HG03066 (cell line): ENCODE results near the gene FAM241B.

Experiments used
- ATAC-seq: cut with Tn5 transposase; IDR thresholded peaks from one replicate; pipeline ENCODE4 v1.9.1; 2021; ENCODE audit warnings: low read depth; ENCODE audit not compliant: unreplicated experiment

The FAM241B gene

DNA sequence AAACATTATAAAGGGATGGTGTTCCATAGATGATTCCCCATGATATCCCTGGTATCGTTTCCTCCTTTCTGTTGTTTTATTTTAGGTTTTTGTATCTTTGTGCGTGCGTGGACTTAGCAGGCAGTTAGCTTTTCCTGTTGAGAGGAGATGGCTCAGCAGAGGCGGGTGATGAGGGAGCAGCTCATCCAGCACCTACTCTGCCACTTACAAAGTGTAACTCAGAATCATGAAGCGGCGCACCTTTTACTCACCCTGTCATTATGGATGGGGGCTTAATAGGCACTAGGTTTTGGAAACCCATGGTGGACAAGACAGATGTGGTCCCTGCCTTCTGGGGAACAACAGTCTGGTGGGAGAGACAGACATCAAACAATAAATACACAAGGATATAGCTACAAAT is 17.1 kb downstream of the FAM241B start:
- ATAC-seq = no peak

- no peak for ATAC-seq
Measured at GRCh38 chr10:69647819-69648218, 17.8 kb downstream of the FAM241B start.

DNA sequence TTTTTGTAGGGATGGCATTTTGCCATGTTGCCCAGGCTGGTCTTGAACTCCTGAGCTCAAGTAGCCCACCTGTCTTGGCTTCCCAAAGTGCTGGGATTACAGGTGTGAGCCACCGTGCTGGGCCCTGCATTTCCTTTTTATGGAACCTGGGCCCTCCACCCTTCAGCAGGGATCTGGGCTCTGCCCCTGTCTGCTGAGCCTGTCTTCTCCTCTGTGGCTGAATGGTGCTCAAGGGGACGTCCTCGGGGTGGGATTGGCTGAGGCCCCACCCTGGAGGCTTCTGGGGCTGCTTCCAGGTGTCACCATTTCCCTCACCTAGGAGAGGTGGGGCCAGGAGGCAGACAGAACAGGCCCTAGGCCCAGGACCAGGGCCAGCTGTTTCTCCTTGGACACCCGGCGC is 18.4 kb downstream of the FAM241B start:
- ATAC-seq = no peak

- ATAC-seq = no peak
Measured at GRCh38 chr10:69649786-69650550, 19.9 kb downstream of the FAM241B start.

DNA sequence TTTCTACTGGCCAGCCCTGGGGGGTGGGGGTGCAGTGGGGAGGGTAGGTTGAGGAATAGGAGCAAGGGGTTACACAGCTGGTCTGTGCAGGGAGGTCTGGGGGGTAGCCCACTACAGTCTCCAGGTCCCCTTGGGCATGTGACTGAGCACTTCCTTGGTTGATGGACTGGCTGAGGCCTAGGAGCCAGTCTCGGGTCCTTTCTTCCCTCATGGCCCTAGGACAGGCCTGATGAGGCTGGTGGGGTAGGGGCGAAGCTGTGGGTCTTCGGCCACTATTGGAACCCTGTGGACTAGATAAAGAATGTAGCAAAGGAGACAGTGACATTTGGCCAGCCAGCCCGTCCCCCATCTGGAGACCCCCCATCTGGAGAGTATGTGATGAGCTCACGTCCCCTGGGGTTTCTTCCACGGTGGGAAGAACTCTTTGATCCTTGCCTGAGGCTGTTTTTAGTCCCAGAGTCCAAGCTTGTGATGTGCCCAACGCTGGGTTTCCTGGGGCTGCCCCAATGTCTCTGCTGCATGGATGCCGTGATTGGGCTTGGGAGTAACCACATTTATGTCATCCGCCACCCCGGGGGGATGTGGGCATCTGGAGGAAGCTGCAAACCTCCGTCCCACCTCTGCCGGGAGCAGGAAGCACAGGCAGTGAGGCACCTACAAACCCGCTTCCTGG is 20.7 kb downstream of the FAM241B start:
- ATAC-seq = no peak

- no peak for ATAC-seq
Measured at GRCh38 chr10:69651362-69651761, 21.3 kb downstream of the FAM241B start.

GRCh38 chr10:69652111-69652856 is 22.2 kb downstream of the FAM241B start:
- no peak for ATAC-seq

GRCh38 chr10:69652857-69653199 is 22.8 kb downstream of the FAM241B start:
- no peak for ATAC-seq

DNA sequence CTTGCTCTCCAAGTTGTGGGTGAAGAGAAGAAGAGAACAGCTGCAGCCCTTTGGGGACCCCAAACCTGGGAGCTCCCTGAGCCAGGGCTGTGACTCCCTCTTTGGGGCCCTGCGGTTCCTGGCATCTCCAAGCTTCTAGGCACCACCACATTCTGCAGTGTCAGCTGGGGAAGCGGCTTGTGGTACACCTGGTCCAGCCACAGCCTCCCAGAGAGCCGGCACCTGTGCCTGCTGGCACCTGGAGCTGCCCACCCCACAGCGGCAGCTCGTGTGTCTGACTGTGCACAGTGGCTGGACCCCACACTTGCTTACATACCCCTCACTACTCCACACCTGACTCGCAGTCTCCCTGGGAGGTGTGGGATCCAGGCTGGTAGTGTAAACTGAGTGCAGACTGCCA is 23.5 kb downstream of the FAM241B start:
- ATAC-seq = no peak

DNA sequence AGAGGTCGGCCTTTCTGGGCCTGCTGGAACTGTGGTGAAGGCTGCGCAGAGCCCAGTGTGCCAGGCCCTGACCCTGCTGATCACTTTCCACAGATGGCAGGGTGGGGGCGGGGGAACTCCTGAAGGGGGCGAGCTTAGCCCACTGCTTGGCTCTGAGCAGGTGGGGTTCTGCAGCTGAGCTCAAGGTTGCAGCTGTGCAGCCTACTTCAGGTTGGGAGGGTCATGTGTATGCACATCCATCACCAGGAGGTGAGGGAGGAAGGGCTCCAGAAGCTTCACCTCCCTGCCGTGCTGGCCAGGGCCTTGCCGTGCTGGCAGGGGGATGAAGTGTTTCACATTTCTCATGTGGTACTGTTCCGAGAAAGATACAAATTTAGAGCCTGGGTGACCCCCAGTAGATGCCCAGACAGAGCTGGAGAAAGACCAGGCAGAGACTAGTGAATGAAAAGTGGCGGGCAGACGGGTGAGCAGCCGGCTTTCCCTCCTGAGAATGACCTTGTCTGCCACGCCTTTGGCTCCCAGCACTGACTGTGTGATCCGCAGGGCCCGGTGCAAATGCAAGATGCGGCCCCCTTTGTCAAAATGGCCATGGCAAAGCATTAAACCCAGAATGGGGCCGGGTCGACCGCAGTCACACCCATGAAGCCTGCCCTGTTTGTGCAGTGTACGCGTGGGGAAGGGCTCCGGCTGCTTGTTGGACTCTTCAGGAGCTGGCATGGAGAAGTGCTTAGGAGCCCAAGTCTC is 25.2 kb downstream of the FAM241B start:
- ATAC-seq = no peak

DNA sequence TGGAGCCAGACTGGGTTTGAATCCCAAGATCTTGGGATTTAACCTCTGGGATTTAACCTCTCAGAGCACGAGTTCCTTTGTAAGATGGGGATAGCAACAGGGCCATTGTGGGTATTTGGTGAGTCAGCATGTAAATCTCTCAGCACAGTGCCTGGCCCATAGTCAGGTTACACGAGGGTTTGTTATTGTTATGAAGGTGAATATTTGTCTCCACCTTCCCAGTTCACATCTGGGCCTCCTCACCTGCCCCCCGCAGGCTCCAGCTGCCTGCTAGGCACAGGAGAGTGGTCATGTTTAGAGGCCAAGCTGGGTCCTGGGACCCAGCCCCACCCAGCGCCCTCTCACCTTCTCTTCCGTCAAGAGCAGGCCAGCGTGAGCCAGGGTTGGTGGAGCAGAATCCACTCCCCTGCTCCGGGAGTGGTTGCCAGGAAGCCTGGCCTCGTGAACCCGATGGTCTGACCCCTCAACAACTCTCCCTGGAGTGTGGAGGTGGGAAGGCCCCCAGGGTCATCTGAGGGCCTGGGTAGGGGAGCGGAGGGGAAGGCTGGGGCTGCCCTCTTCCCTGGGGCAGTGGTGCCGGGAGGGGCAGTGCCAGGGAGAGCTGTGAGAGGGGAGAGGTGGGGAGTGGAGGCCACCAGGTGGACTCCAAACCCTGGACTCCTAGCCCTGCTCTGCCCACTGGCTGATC is 26.0 kb downstream of the FAM241B start:
- ATAC-seq = no peak

DNA sequence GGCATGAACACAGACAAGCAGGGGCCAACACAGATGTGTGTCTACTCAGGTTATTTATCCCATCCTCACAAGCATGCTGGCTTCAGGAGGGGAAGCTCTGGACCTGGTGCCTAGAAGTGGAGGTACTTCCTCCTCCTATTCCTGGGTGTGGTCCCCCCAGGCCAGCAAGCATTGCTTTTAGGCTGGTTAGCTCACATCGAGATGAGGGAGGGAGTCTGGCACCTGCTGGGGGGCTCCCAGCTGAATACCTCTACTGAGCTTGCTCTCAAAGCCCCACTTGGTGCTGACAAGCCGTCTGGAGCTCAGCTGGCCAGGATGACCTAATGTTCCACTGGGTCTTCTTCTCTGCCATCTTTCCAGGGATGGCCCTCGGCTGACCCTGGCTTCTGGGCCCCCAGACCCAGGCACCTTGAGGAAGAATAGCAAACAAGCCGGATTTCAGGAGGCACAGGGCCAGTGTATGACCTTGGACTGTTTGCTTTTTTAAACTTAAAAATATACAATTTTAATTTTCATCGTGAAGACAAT is 26.8 kb downstream of the FAM241B start:
- ATAC-seq = no peak

- ATAC-seq = no peak
Measured at GRCh38 chr10:69657430-69657829, 27.4 kb downstream of the FAM241B start.

- no peak for ATAC-seq
Measured at GRCh38 chr10:69657866-69658265, 27.8 kb downstream of the FAM241B start.

DNA sequence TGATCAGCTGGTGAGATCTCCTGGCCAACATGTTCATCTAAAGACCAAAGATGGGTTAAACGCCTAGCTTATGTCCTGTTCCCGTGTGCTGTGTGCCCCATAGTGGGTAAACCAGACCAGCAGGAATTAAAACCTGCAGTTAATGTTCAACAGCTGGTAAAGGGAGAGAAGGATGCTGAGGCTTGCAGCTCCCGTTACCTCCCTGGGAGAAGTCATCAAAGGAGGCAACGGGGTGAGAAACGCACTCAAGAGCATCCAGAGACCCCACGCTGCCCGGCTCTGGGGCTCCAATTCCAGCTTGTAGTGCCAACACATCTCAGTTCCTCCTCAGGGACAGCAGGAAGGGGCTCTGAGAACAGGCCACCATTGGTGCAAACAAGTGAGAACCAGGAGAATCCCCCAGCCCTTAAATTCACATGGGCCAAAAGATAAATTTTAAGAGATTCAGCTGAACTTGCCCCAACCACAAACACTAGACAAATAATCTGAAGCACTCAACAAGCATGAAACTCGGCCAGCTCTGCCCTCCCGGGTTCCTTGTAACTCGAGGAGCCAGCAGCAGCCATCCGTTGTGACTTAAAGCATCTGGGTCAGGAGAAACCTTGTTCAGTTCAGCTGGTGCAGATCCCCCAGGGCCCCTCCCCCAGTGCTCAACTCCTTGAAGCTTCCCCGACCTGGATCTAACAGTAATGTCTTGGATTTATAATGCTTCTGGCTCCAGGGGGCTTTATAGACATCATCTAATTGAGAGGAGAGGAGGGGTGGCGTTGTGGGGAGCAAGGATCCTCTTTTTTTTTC is 29.4 kb downstream of the FAM241B start:
- ATAC-seq = no peak

DNA sequence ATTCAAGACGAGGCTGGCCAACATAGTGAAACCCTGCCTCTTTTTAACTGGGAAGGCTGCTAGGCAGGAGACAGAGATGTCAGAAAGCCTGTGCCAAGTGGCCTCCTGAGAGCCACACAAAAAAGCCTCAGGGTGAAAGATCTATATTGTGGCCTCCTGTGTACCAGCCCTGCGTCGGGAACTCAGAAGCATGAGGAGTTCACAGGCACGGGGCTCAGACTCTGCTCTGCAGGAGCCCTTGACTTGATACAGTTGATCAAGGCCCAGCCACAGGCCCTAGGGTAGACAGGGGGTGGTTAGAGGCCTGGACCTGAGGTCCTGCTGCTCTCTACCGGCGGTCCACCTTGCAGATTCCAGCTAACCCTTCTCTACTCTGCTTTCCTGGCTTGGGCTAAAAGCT is 30.2 kb downstream of the FAM241B start:
- no peak for ATAC-seq

- no peak for ATAC-seq
Measured at GRCh38 chr10:69661414-69662172, 31.5 kb downstream of the FAM241B start.

DNA sequence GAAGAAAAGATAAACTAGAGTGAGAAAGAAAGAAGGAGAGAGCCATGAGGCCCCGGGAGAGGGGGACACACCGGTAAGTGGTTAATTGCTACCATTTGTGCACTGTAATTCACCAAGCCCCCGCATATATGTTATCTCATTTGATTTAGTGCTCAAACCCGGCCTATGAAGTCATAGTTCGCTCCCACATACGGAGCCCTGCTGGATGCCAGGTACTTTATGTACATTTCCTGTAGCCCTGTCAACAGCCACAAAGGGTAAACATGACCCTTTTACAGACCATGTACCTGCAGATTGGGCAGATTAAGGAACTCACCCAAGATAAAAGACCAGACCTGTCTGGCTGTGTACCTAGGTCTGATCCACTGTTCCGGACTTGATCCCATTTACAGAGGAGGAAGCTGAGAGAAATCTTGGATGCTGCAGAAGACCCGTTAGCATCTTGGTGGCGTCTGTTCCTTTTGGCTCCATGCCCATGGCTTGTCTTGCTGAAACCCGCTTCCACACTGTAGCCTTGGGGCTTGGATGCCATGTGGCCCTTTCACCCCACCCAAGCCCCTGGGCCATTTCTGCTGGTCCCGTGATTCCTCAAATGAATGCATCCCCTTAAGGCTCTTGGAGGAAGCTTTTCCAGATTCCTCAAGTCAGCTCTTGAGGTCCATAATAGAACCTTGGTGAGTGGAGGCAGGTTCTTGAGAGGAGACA is 32.3 kb downstream of the FAM241B start:
- no peak for ATAC-seq
